GM21786 (cell line): ENCODE data around the gene RET.

Source experiments
- ATAC-seq: cut with Tn5 transposase; IDR thresholded peaks from one replicate; pipeline ENCODE4 v1.9.1; 2021; ENCODE audit not compliant: unreplicated experiment

The RET gene

GRCh38 chr10:43076876-43077420 is at the start of gene RET:
Gene RET (plus strand): TSS chr10:43077069. CDS start chr10:43077259, 190 bp downstream.
- ATAC-seq, result no peak

- no peak for ATAC-seq
Observed at GRCh38 chr10:43027331-43027955, 49.4 kb upstream of the RET start.

GRCh38 chr10:43028143-43028542 is 48.7 kb upstream of the RET start:
- ATAC-seq, result no peak

GRCh38 chr10:43029043-43029442 is 47.8 kb upstream of the RET start:
- ATAC-seq, result no peak

GRCh38 chr10:43032613-43033012 is 44.3 kb upstream of the RET start:
- no peak for ATAC-seq

GRCh38 chr10:43035800-43036199 is 41.1 kb upstream of the RET start:
- no peak for ATAC-seq

GRCh38 chr10:43036481-43037428 is 40.1 kb upstream of the RET start:
- no peak for ATAC-seq

GRCh38 chr10:43037440-43037839 is 39.4 kb upstream of the RET start:
- no peak for ATAC-seq

- no peak for ATAC-seq
Observed at GRCh38 chr10:43037942-43038782, 38.7 kb upstream of the RET start.

- ATAC-seq, result no peak
Observed at GRCh38 chr10:43038783-43039623, 37.9 kb upstream of the RET start.

GRCh38 chr10:43039624-43040481 is 37.0 kb upstream of the RET start:
- no peak for ATAC-seq

- no peak for ATAC-seq
Observed at GRCh38 chr10:43040482-43041256, 36.2 kb upstream of the RET start.

- ATAC-seq, result no peak
Observed at GRCh38 chr10:43041422-43042342, 35.2 kb upstream of the RET start.

- ATAC-seq, result no peak
Observed at GRCh38 chr10:43042503-43043341, 34.1 kb upstream of the RET start.

- ATAC-seq, result no peak
Observed at GRCh38 chr10:43043342-43043772, 33.5 kb upstream of the RET start.

- no peak for ATAC-seq
Observed at GRCh38 chr10:43043773-43044447, 33.0 kb upstream of the RET start.
